HG02981 (cell line): ENCODE results near the gene FBXO17.

ENCODE experiments used
- ATAC-seq: cut with Tn5 transposase; IDR thresholded peaks from one replicate; pipeline ENCODE4 v1.9.1; 2021; ENCODE audit warnings: mild to moderate bottlenecking, moderate library complexity; ENCODE audit not compliant: unreplicated experiment

FBXO17 gene

DNA sequence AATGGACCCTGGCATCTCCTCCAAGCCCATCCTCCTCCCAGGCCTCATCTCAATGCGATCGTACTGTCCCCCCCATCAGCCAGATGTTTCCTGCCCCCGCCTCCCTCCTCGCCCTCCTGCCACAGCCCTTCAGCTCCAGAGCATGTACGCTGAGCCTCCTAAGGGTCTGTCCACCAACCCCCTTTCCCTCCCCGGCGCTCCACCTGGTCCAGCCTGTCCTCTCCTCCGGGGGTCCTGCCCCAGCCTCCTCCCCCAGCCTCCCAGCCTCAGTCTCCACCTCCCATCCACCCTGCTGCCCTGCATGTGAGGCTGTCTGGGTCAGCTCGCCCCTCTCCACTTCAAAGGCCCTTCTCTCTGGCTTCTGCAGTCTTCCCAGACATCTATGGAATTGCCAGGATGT lies 80.6 kb downstream of the FBXO17 start:
- ATAC-seq: no peak

DNA sequence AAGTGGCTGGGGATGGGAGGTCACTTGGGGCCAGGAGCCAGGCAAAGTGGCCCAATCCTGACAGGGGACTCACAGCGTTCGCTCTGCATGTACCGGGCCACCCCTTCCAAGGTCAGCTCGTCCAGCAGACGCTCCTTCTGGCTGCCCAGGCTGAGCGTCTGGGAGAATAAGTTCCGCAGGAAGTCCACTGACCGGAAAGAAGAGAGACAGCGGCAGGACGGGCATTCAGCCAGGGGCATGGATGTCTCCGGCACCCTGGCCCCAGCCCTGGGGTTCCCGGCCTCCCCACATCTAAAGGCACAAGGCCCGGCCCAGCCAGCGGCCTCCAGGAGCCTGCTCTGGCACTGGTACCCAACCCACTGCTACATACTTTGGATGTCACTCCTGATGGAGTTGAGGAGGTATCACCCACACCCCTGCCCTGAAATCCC lies 82.2 kb downstream of the FBXO17 start:
- no peak for ATAC-seq

DNA sequence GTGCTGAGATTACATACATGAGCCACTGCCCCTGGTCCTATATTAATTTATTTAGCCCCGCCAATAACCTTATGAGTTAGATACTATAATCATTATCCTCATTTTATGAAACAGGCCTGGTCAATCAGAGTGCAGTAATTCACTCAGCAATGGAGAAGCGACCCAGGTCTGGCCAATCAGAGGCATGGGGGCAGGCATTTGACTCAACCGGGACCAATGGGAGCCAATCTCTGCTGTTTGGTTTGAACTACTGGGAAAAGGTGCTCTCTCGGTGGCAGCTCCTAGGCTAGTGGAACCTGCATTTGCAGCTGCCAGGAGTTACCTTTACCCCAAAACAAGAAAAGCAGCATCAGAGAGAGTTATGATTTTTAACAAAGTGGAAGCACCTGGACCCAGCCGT lies 82.7 kb downstream of the FBXO17 start:
- no peak for ATAC-seq

DNA sequence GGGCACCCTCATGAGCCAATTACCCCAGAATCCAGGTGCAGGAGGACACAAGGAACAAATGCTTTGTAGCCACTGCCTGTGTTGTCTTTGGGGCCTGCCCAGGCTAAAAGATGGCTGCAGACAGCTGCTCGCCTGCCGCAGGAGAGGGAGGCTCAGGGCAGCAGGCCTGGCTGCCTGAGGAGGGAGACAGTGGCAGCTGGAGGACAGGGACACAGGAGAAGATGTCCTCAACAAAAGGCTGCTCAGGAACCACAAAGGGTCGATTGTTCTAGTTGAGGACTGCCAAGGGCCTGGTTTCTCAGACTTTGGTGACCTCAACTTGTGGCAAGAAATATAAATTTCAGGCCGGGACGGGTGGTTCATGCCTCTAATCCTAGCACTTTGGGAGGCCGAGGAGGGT lies 83.8 kb downstream of the FBXO17 start:
- ATAC-seq: no peak
